ENCODE measurements around the gene TMEM14B.

TMEM14B gene

Small RNA genes lying within 50 kb of the gene (small RNA-seq; reads per million reads assigned to genes)
- 0.72 reads per million for gene RNA5SP203 (ENCODE audit: insufficient read depth)
